HUES48 (cell line): ENCODE measurements around the gene CXCL3.

Experiments
- H3K27ac ChIP-seq: one replicate; pipeline ENCODE4 v1.7.0; 2013; ENCODE audit warnings: low read depth, low read length, inconsistent platforms
- H3K27me3 ChIP-seq: 2 replicates; pipeline ENCODE4 v1.6.1; 2013; ENCODE audit warnings: mild to moderate bottlenecking, low read length; ENCODE audit not compliant: control insufficient read depth, insufficient read depth
- H3K36me3 ChIP-seq: 2 replicates; pipeline ENCODE4 v1.6.1; 2013; ENCODE audit warnings: low read length; ENCODE audit not compliant: control insufficient read depth, insufficient read depth
- H3K4me1 ChIP-seq: 2 replicates; pipeline ENCODE4 v1.6.1; 2013; ENCODE audit warnings: mild to moderate bottlenecking, low read length; ENCODE audit not compliant: control insufficient read depth, insufficient read depth
- H3K4me3 ChIP-seq: 2 replicates; pipeline ENCODE4 v1.5.1; 2013; ENCODE audit warnings: mild to moderate bottlenecking, low read depth, low read length
- H3K9ac ChIP-seq: 2 replicates; pipeline ENCODE4 v1.6.1; 2013; ENCODE audit warnings: mild to moderate bottlenecking, low read depth, low read length, moderate library complexity
- H3K9me3 ChIP-seq: 2 replicates; pipeline ENCODE4 v1.6.1; 2013; ENCODE audit warnings: low read length; ENCODE audit not compliant: control insufficient read depth, insufficient read depth

CXCL3 gene

GRCh38 chr4:74015126-74015780 lies 23.2 kb downstream of the CXCL3 start:
- Histone ChIP-seq H3K9ac (no peak overlapping the region), H3K4me3 (no peak overlapping the region), H3K27me3 (no peaks in the 10 kb centered on the region), H3K4me1 (peaks cover 15% of the 10 kb centered on the region), H3K9me3 (no peaks in the 10 kb centered on the region), H3K27ac (no peak overlapping the region), H3K36me3 (no peaks in the 10 kb centered on the region)

- Histone ChIP-seq H3K27me3 (no peaks in the 10 kb centered on the region), H3K27ac (no peak overlapping the region), H3K4me1 (peaks cover 15% of the 10 kb centered on the region), H3K9me3 (no peaks in the 10 kb centered on the region), H3K9ac (no peak overlapping the region), H3K36me3 (no peaks in the 10 kb centered on the region), H3K4me3 (no peak overlapping the region)
Measured at GRCh38 chr4:74014332-74014731, 24.2 kb downstream of the CXCL3 start.

GRCh38 chr4:74013264-74013663 lies 25.2 kb downstream of the CXCL3 start:
- Histone ChIP-seq H3K36me3 (no peaks in the 10 kb centered on the region), H3K9ac (no peak overlapping the region), H3K9me3 (no peaks in the 10 kb centered on the region; the same call in 1 of the 2 replicates), H3K27me3 (no peaks in the 10 kb centered on the region), H3K4me1 (peaks cover 15% of the 10 kb centered on the region), H3K27ac (no peak overlapping the region), H3K4me3 (no peak overlapping the region)

- Histone ChIP-seq H3K4me1 (peaks cover 15% of the 10 kb centered on the region), H3K4me3 (no peak overlapping the region), H3K9ac (no peak overlapping the region), H3K9me3 (no peaks in the 10 kb centered on the region; the same call in 1 of the 2 replicates), H3K36me3 (no peaks in the 10 kb centered on the region), H3K27ac (no peak overlapping the region), H3K27me3 (no peaks in the 10 kb centered on the region)
Measured at GRCh38 chr4:74012130-74012529, 26.4 kb downstream of the CXCL3 start.

- peaks cover 8% of the 10 kb centered on the region for H3K4me1 ChIP-seq
- H3K4me3 ChIP-seq: no peak overlapping the region
- H3K9ac ChIP-seq: no peak overlapping the region
- no peaks in the 10 kb centered on the region; the same call in 1 of the 2 replicates for H3K9me3 ChIP-seq
- no peak overlapping the region for H3K27ac ChIP-seq
- no peaks in the 10 kb centered on the region for H3K27me3 ChIP-seq
- no peaks in the 10 kb centered on the region for H3K36me3 ChIP-seq
Measured at GRCh38 chr4:74009307-74009706, 29.2 kb downstream of the CXCL3 start.

- H3K36me3 ChIP-seq: no peaks in the 10 kb centered on the region
- no peaks in the 10 kb centered on the region; the same call in 1 of the 2 replicates for H3K9me3 ChIP-seq
- no peak overlapping the region for H3K9ac ChIP-seq
- no peak overlapping the region for H3K27ac ChIP-seq
- no peaks in the 10 kb centered on the region for H3K27me3 ChIP-seq
- H3K4me3 ChIP-seq: no peak overlapping the region
- H3K4me1 ChIP-seq: peaks cover 8% of the 10 kb centered on the region
Measured at GRCh38 chr4:74006009-74006476, 32.4 kb downstream of the CXCL3 start.

GRCh38 chr4:74005528-74005927 lies 33.0 kb downstream of the CXCL3 start:
- Histone ChIP-seq H3K27me3 (no peaks in the 10 kb centered on the region), H3K27ac (no peak overlapping the region), H3K4me1 (peaks cover 8% of the 10 kb centered on the region), H3K4me3 (no peak overlapping the region), H3K36me3 (no peaks in the 10 kb centered on the region), H3K9ac (no peak overlapping the region), H3K9me3 (no peaks in the 10 kb centered on the region; the same call in 1 of the 2 replicates)

GRCh38 chr4:74004668-74005067 lies 33.8 kb downstream of the CXCL3 start:
- Histone ChIP-seq H3K4me1 (peaks cover 8% of the 10 kb centered on the region), H3K9ac (no peak overlapping the region), H3K4me3 (no peak overlapping the region), H3K36me3 (no peaks in the 10 kb centered on the region), H3K9me3 (no peaks in the 10 kb centered on the region; the same call in 1 of the 2 replicates), H3K27me3 (peaks cover 1% of the 10 kb centered on the region; the same call in 1 of the 2 replicates), H3K27ac (no peak overlapping the region)

- Histone ChIP-seq H3K4me3 (no peak overlapping the region), H3K4me1 (peaks cover 35% of the 10 kb centered on the region), H3K27me3 (peaks cover 20% of the 10 kb centered on the region)
Measured at GRCh38 chr4:74000301-74000700, 38.2 kb downstream of the CXCL3 start.

GRCh38 chr4:73998040-73999011 lies 40.2 kb downstream of the CXCL3 start, which contains the start of gene CXCL5:
TSS of gene CXCL5 (minus strand) at chr4:73998677. CDS start at chr4:73998581, 96 bp downstream.
- H3K9ac ChIP-seq: peak within 1 kb of the TSS; percentile 47
- peaks cover 20% of the 10 kb centered on the region for H3K27me3 ChIP-seq
- peak within 1 kb of the TSS; percentile 53 for H3K4me3 ChIP-seq

More at GRCh38 chr4:74000301-74000700, 38.2 kb downstream of the CXCL3 start:
- no peaks in the 10 kb centered on the region for H3K9me3 ChIP-seq
- H3K36me3 ChIP-seq: no peaks in the 10 kb centered on the region
- no peak overlapping the region for H3K27ac ChIP-seq
- H3K9ac ChIP-seq: no peak overlapping the region

More at GRCh38 chr4:73998040-73999011, 40.2 kb downstream of the CXCL3 start, which contains the start of gene CXCL5:
- no peak within 1 kb of the TSS for H3K27ac ChIP-seq
- no peaks in the 10 kb centered on the region for H3K9me3 ChIP-seq
- H3K36me3 ChIP-seq: no peaks in the 10 kb centered on the region
- H3K4me1 ChIP-seq: peaks cover 33% of the 10 kb centered on the region
